ENCODE measurements around the gene SNRPE.

DNA sequence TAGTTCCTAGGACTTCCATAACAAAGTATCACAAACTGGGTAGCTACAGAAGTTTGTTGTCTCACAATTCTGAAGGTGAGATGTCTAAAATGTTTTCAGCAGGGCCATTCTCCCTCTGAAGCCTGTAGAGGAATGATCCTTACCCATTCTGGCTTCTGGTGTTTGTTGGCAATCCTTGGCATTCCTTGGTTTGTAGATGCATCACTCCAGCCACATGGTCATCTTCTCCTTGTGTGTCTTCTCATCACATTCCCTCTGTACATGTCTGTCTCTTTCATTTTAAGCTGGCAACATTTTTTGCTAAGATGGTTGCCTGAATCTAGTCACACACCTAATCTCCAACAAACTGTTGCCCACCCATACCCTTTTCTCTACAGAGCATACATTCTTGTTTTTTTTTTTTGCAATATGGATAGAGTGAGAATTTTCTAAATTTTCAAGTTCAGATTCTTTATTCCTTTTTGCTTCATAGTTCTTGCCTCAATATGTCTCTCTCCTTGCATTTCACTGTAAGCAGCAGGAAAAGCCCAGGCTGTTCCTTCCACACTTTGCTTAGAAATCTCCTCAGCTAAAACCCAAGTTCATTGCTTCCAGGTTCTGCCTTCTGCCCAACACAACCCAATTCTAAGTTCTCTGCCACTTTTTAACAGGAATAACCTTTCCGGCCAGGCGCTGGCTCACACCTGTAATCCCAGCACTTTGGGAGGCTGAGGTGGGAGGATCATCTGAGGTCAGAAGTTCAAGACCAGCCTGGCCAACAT, 47.6 kb upstream of the SNRPE start:
- TF ChIP-seq, protein P1, sequence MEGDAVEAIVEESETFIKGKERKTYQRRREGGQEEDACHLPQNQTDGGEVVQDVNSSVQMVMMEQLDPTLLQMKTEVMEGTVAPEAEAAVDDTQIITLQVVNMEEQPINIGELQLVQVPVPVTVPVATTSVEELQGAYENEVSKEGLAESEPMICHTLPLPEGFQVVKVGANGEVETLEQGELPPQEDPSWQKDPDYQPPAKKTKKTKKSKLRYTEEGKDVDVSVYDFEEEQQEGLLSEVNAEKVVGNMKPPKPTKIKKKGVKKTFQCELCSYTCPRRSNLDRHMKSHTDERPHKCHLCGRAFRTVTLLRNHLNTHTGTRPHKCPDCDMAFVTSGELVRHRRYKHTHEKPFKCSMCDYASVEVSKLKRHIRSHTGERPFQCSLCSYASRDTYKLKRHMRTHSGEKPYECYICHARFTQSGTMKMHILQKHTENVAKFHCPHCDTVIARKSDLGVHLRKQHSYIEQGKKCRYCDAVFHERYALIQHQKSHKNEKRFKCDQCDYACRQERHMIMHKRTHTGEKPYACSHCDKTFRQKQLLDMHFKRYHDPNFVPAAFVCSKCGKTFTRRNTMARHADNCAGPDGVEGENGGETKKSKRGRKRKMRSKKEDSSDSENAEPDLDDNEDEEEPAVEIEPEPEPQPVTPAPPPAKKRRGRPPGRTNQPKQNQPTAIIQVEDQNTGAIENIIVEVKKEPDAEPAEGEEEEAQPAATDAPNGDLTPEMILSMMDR (IDR thresholded peaks at IDR 0.05): no peak
- TF ChIP-seq POLR2A (IDR thresholded peaks at IDR 0.05): no peak
